Neural cell (in vitro differentiated cells): Measurements from ENCODE around the gene CTTNBP2NL. TPM values are rescaled to one million over a fixed set of nuclear protein-coding genes. Genes with fewer than 3 reads are reported as not detected.

Experiments
- H2AFZ ChIP-seq: fragments of 200-600, 300-800 bp; sonication (generic), shearing (Covaris generic); 2 replicates; pipeline ENCODE4 v1.6.0; 2014; ENCODE audit warnings: low read depth, mild to moderate bottlenecking, antibody characterized with exemption, low read length, moderate library complexity
- H3F3A ChIP-seq: fragments of 200-600 bp; shearing (Covaris generic); 2 replicates; pipeline ENCODE4 v1.6.1; 2016; ENCODE audit warnings: mild to moderate bottlenecking, moderate library complexity, mixed read lengths, antibody characterized with exemption, low read length; ENCODE audit not compliant: insufficient read depth, poor library complexity, severe bottlenecking
- H3K27ac ChIP-seq: fragments of 200-600, 300-800 bp; sonication (generic), shearing (Covaris generic); 2 replicates; pipeline ENCODE4 v1.5.1; 2014; ENCODE audit warnings: mild to moderate bottlenecking, low read length, moderate library complexity
- H3K27me3 ChIP-seq: fragments of 300-800, 200-600 bp; sonication (generic), shearing (Covaris generic); 2 replicates; pipeline ENCODE4 v1.6.0; 2014; ENCODE audit warnings: mild to moderate bottlenecking, low read depth, low read length, moderate library complexity; ENCODE audit not compliant: insufficient read depth
- H3K36me3 ChIP-seq: fragments of 300-800, 200-600 bp; sonication (generic), shearing (Covaris generic); 2 replicates; pipeline ENCODE4 v1.5.1; 2014; ENCODE audit warnings: mild to moderate bottlenecking, antibody characterized with exemption, low read length, moderate library complexity; ENCODE audit not compliant: insufficient read depth
- H3K4me2 ChIP-seq: fragments of 300-800, 200-600 bp; sonication (generic), shearing (Covaris generic); 2 replicates; pipeline ENCODE4 v1.6.0; 2014; ENCODE audit warnings: mild to moderate bottlenecking, low read length
- H3K4me3 ChIP-seq: fragments of 300-800, 200-600 bp; sonication (generic), shearing (Covaris generic); 2 replicates; pipeline ENCODE4 v1.5.1; 2014; ENCODE audit warnings: mild to moderate bottlenecking, low read length, moderate library complexity
- H3K79me2 ChIP-seq: fragments of 200-600 bp; shearing (Covaris generic); replicated peaks from 2 replicates; pipeline ENCODE4 v1.6.0; 2014; ENCODE audit warnings: mild to moderate bottlenecking, low read length, moderate library complexity; ENCODE audit not compliant: insufficient read depth
- H3K9ac ChIP-seq: fragments of 300-800, 200-600 bp; sonication (generic), shearing (Covaris generic); 2 replicates; pipeline ENCODE4 v1.6.1; 2016; ENCODE audit warnings: mild to moderate bottlenecking, low read length, mixed read lengths
- H3K9me2 ChIP-seq: fragments of 200-600 bp; shearing (Covaris generic); 2 replicates; pipeline ENCODE4 v1.6.1; 2016; ENCODE audit warnings: mild to moderate bottlenecking, low read length, mixed read lengths; ENCODE audit not compliant: insufficient read depth
- H3K9me3 ChIP-seq: fragments of 200-600, 300-800 bp; sonication (generic), shearing (Covaris generic); 2 replicates; pipeline ENCODE4 v1.6.1; 2016; ENCODE audit warnings: mild to moderate bottlenecking, mixed run types, low read length, moderate library complexity, mixed read lengths
- H4K20me1 ChIP-seq: fragments of 200-600 bp; shearing (Covaris generic); 2 replicates; pipeline ENCODE4 v1.6.1; 2016; ENCODE audit warnings: mild to moderate bottlenecking, mixed run types; ENCODE audit not compliant: insufficient read depth
- CTCF ChIP-seq: fragments of 450-650 bp; IDR thresholded peaks from 2 replicates; pipeline ENCODE4 v1.5.1; 2014; ENCODE audit warnings: antibody characterized with exemption, mild to moderate bottlenecking, moderate library complexity; ENCODE audit not compliant: poor library complexity, severe bottlenecking
- EP300 ChIP-seq: fragments of 450-650 bp; conservative IDR thresholded peaks from 2 replicates; pipeline ENCODE4 v1.6.1; 2014; ENCODE audit warnings: antibody characterized with exemption, mild to moderate bottlenecking, moderate library complexity; ENCODE audit not compliant: poor library complexity, severe bottlenecking
- EZH2 ChIP-seq: fragments of 200-600, 300-800 bp; shearing (Covaris generic), sonication (generic); IDR thresholded peaks from 2 replicates; pipeline ENCODE4 v1.6.1; 2014; ENCODE audit warnings: antibody characterized with exemption, low read length, borderline replicate concordance, mild to moderate bottlenecking; ENCODE audit not compliant: insufficient read depth, poor library complexity, severe bottlenecking
- MXI1 ChIP-seq: fragments of 450-650 bp; conservative IDR thresholded peaks from 2 replicates; pipeline ENCODE4 v1.6.1; 2014; ENCODE audit warnings: antibody characterized with exemption, mild to moderate bottlenecking; ENCODE audit not compliant: poor library complexity, severe bottlenecking
- POLR2AphosphoS5 ChIP-seq: IDR thresholded peaks from 2 replicates; pipeline ENCODE4 v1.6.1; 2012
- RAD21 ChIP-seq: fragments of 450-650 bp; conservative IDR thresholded peaks from 2 replicates; pipeline ENCODE4 v1.6.1; 2014; ENCODE audit warnings: antibody characterized with exemption, mild to moderate bottlenecking, moderate library complexity
- REST ChIP-seq: IDR thresholded peaks from 2 replicates; pipeline ENCODE4 v1.6.1; 2012; ENCODE audit warnings: borderline replicate concordance
- SMC3 ChIP-seq: fragments of 450-650 bp; conservative IDR thresholded peaks from 2 replicates; pipeline ENCODE4 v1.6.1; 2014; ENCODE audit warnings: antibody characterized with exemption, mild to moderate bottlenecking, moderate library complexity; ENCODE audit not compliant: poor library complexity
- TAF1 ChIP-seq: IDR thresholded peaks from 2 replicates; pipeline ENCODE4 v1.6.1; 2012; ENCODE audit warnings: low read depth
- polyA plus RNA-seq: library from polyadenylated mRNA; depleted of rRNA; stranded (reverse); fragments of >200 nt; gene quantifications from 2 replicates; pipeline ENCODE4 v1.2.3, GENCODE V29; 2014

CTTNBP2NL gene
- polyA plus RNA-seq, 1 donor from 2014 or later, result 11.8 TPM

DNA sequence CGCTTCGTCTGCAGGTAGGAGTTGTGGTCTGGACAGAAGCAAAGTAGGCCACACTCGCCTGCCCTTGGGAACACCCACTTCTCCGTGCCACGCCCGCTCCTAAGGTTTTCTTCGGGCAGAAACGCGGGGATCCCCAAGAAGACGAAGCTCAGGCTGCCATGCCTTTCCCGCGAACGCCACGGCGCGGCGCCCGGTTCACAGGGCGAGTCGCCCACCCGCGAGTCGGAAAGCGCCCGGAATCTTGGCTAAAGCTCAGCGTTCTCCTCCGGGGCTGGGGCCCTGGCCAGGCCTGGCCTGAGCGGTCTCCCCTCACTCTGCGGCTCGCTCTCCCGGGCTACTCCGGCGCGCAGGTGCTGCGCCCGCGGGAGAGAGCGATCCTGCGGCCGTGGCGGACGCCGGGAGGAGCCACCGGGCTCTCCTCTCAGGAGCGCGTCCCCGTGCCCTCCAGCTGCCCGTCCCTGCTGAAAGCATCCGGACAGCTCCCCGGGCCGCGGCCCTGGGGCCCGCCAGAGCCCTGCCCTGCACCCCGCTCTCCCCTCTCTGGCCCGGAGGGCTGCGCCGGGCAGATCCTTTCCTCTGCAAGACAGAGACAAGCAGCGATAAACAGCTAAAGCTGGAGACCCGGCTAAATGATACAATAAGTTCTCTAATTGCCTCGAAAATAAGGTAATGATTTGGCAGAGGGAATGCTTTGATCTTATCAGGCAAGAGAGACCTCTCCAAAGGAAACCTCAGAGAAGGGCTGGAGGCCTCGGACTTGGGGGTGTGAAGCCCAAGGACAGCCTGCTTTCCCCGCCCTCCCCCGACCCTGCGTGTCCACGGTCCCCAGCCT lies 106.0 kb downstream of the CTTNBP2NL start:
- Histone ChIP-seq H3K9me2 (no peaks in the 10 kb centered on the region), H3K27me3 (peaks cover 42% of the 10 kb centered on the region), H2AFZ (no peak overlapping the region), H3K4me3 (peak overlapping the region; percentile 77), H3K36me3 (no peaks in the 10 kb centered on the region), H3K4me2 (peak overlapping the region; percentile 55), H3K9ac (peak overlapping the region; percentile 64), H3F3A (no peaks in the 10 kb centered on the region), H4K20me1 (no peaks in the 10 kb centered on the region), H3K9me3 (no peaks in the 10 kb centered on the region), H3K79me2 (no peaks in the 10 kb centered on the region), H3K27ac (no peak overlapping the region)
- TF ChIP-seq SMC3 (peak; percentile 72), CTCF (peak; percentile 82), EZH2 (no peak), REST (no peak), POLR2AphosphoS5 (peak; percentile 18), EP300 (peak; percentile 13), MXI1 (peak; percentile 30), RAD21 (peak; percentile 67), TAF1 (no peak)

- Histone ChIP-seq H2AFZ (no peak overlapping the region), H3F3A (no peaks in the 10 kb centered on the region), H4K20me1 (no peaks in the 10 kb centered on the region), H3K27ac (no peak overlapping the region), H3K36me3 (no peaks in the 10 kb centered on the region), H3K9me3 (no peaks in the 10 kb centered on the region), H3K9ac (no peak overlapping the region), H3K27me3 (peaks cover 50% of the 10 kb centered on the region), H3K79me2 (no peaks in the 10 kb centered on the region), H3K4me2 (no peak overlapping the region), H3K9me2 (no peaks in the 10 kb centered on the region), H3K4me3 (no peak overlapping the region)
- TF ChIP-seq REST, result no peak
- TF ChIP-seq RAD21, result no peak
- no peak for TF ChIP-seq EZH2
- TF ChIP-seq EP300, result no peak
- TF ChIP-seq MXI1, result no peak
- no peak for TF ChIP-seq TAF1
- TF ChIP-seq SMC3, result no peak
- no peak for TF ChIP-seq POLR2AphosphoS5
- no peak for TF ChIP-seq CTCF
These were observed 106.8 kb downstream of the CTTNBP2NL start for GRCh38 chr1:112502826-112503225.
